H9 (cell line): ENCODE data around the gene ZFP57. TPM values are rescaled to one million over a fixed set of nuclear protein-coding genes. Genes with fewer than 3 reads are reported as not detected.

Experiments
- DNase-seq: peaks from one replicate; pipeline ENCODE4 v3.0.0-alpha.2; 2017
- H2AFZ ChIP-seq: one replicate; pipeline ENCODE4 v1.6.1; 2013; ENCODE audit warnings: mild to moderate bottlenecking, low read length, control low read depth, moderate library complexity
- H2AK5ac ChIP-seq: 2 replicates; pipeline ENCODE4 v1.6.1; 2013; ENCODE audit warnings: low read length, control low read depth, mixed read lengths; ENCODE audit not compliant: insufficient read length
- H2BK120ac ChIP-seq: one replicate; pipeline ENCODE4 v1.6.1; 2013; ENCODE audit warnings: low read depth, mild to moderate bottlenecking, low read length, control low read depth, inconsistent platforms; ENCODE audit not compliant: poor library complexity, severe bottlenecking
- H2BK12ac ChIP-seq: 2 replicates; pipeline ENCODE4 v1.6.1; 2013; ENCODE audit warnings: low read length, control low read depth, mixed read lengths, low read depth; ENCODE audit not compliant: insufficient read length
- H2BK15ac ChIP-seq: 2 replicates; pipeline ENCODE4 v1.6.1; 2013; ENCODE audit warnings: low read depth, low read length, control low read depth
- H2BK20ac ChIP-seq: one replicate; pipeline ENCODE4 v1.6.1; 2013; ENCODE audit warnings: low read depth, mild to moderate bottlenecking, low read length, control low read depth, inconsistent platforms; ENCODE audit not compliant: poor library complexity, severe bottlenecking
- H2BK5ac ChIP-seq: 2 replicates; pipeline ENCODE4 v1.6.1; 2013; ENCODE audit warnings: low read length, control low read depth, mixed read lengths; ENCODE audit not compliant: insufficient read length
- H3K14ac ChIP-seq: 2 replicates; pipeline ENCODE4 v1.6.1; 2013; ENCODE audit warnings: low read length, control low read depth; ENCODE audit not compliant: insufficient read depth
- H3K18ac ChIP-seq: 2 replicates; pipeline ENCODE4 v1.6.1; 2013; ENCODE audit warnings: low read depth, mild to moderate bottlenecking, mixed read lengths, low read length, control low read depth; ENCODE audit not compliant: insufficient read length
- H3K23ac ChIP-seq: 2 replicates; pipeline ENCODE4 v1.6.1; 2013; ENCODE audit warnings: low read length, control low read depth, mixed read lengths, low read depth; ENCODE audit not compliant: insufficient read length
- H3K23me2 ChIP-seq: 2 replicates; pipeline ENCODE4 v1.6.1; 2013; ENCODE audit warnings: low read depth, mild to moderate bottlenecking, mixed read lengths, low read length, control low read depth; ENCODE audit not compliant: insufficient read length, poor library complexity, severe bottlenecking
- H3K27ac ChIP-seq: 2 replicates; pipeline ENCODE4 v1.5.1; 2013; ENCODE audit warnings: low read length, control low read depth, mixed read lengths, low read depth; ENCODE audit not compliant: insufficient read length
- H3K27me3 ChIP-seq: 2 replicates; pipeline ENCODE4 v1.6.1; 2013; ENCODE audit warnings: low read length, control low read depth, inconsistent platforms; ENCODE audit not compliant: insufficient read depth
- H3K4ac ChIP-seq: 2 replicates; pipeline ENCODE4 v1.6.1; 2013; ENCODE audit warnings: low read depth, mild to moderate bottlenecking, control low read depth, inconsistent platforms, low read length, moderate library complexity
- H3K4me1 ChIP-seq: 2 replicates; pipeline ENCODE4 v1.6.1; 2013; ENCODE audit warnings: low read length, control low read depth, inconsistent platforms; ENCODE audit not compliant: insufficient read depth
- H3K4me2 ChIP-seq: 2 replicates; pipeline ENCODE4 v1.6.1; 2013; ENCODE audit warnings: low read length, control low read depth, mixed read lengths; ENCODE audit not compliant: insufficient read length, insufficient read depth
- H3K56ac ChIP-seq: 2 replicates; pipeline ENCODE4 v1.6.1; 2013; ENCODE audit warnings: low read depth, mild to moderate bottlenecking, mixed read lengths, low read length, control low read depth; ENCODE audit not compliant: insufficient read length
- H3K79me1 ChIP-seq: 2 replicates; pipeline ENCODE4 v1.6.1; 2013; ENCODE audit warnings: low read depth, mild to moderate bottlenecking, moderate library complexity, low read length, control low read depth, inconsistent platforms; ENCODE audit not compliant: insufficient read depth, poor library complexity, severe bottlenecking
- H3K79me2 ChIP-seq: 2 replicates; pipeline ENCODE4 v1.6.1; 2013; ENCODE audit warnings: low read length, control low read depth, inconsistent platforms; ENCODE audit not compliant: insufficient read depth
- H3K9ac ChIP-seq: 2 replicates; pipeline ENCODE4 v1.6.1; 2013; ENCODE audit warnings: low read length, control low read depth, mixed read lengths; ENCODE audit not compliant: insufficient read length; ENCODE audit errors: extremely low read depth
- H3K9me3 ChIP-seq: one replicate; pipeline ENCODE4 v1.6.1; 2013; ENCODE audit warnings: low read depth, low read length, inconsistent platforms; ENCODE audit not compliant: control insufficient read depth
- H3T11ph ChIP-seq: one replicate; pipeline ENCODE4 v1.6.1; 2013; ENCODE audit warnings: mild to moderate bottlenecking, low read length, control low read depth, inconsistent platforms
- H4K20me1 ChIP-seq: one replicate; pipeline ENCODE4 v1.6.1; 2013; ENCODE audit not compliant: control insufficient read depth, insufficient read length, insufficient read depth
- H4K5ac ChIP-seq: 2 replicates; pipeline ENCODE4 v1.6.1; 2013; ENCODE audit warnings: low read depth, mild to moderate bottlenecking, mixed read lengths, low read length, control low read depth; ENCODE audit not compliant: insufficient read length
- H4K8ac ChIP-seq: replicated peaks from 2 replicates; pipeline ENCODE4 v1.6.1; 2013; ENCODE audit warnings: low read length, control low read depth, mixed read lengths, low read depth; ENCODE audit not compliant: insufficient read length
- H4K91ac ChIP-seq: 2 replicates; pipeline ENCODE4 v1.6.1; 2013; ENCODE audit warnings: low read depth, mild to moderate bottlenecking, moderate library complexity, mixed read lengths, low read length, control low read depth; ENCODE audit not compliant: insufficient read length
- H3K27ac Mint-ChIP-seq, 3 experiments: 2 replicates in 2 of 3; 3 replicates in 1 of 3; pipeline ENCODE4 v1.8.0; 2020 to 2021; ENCODE audit warnings: mixed read lengths in 3 of 3, mild to moderate bottlenecking in 1 of 3, moderate library complexity in 1 of 3
- H3K27me3 Mint-ChIP-seq: 2 replicates; pipeline ENCODE4 v1.8.0; 2021; ENCODE audit warnings: low read depth, mild to moderate bottlenecking, moderate library complexity, mixed read lengths
- H3K36me3 Mint-ChIP-seq, 3 experiments: 2 replicates in 2 of 3; 3 replicates in 1 of 3; pipeline ENCODE4 v1.8.0; 2020 to 2021; ENCODE audit warnings: low read depth in 3 of 3, mixed read lengths in 3 of 3; ENCODE audit not compliant: insufficient read depth in 1 of 3
- H3K4me1 Mint-ChIP-seq, 2 experiments: 2 replicates each; pipeline ENCODE4 v1.8.0; 2020; ENCODE audit warnings: mixed read lengths in 2 of 2
- H3K4me3 Mint-ChIP-seq, 2 experiments: 2 replicates in 1 of 2; 3 replicates in 1 of 2; pipeline ENCODE4 v1.8.0; 2020 to 2021; ENCODE audit warnings: mild to moderate bottlenecking in 2 of 2, mixed read lengths in 2 of 2, moderate library complexity in 1 of 2
- H3K9me3 Mint-ChIP-seq, 2 experiments: 2 replicates in 1 of 2; 3 replicates in 1 of 2; pipeline ENCODE4 v1.8.0; 2020; ENCODE audit warnings: mild to moderate bottlenecking in 2 of 2, mixed read lengths in 2 of 2, moderate library complexity in 1 of 2
- WGBS: extraction: QIAGEN DNeasy Blood & Tissue Kit; methylation state at CpG from one replicate; pipeline ENCODE4 v1.1.7; 2013; ENCODE audit warnings: missing lambda C conversion rate, low lambda C conversion rate, mixed read lengths; ENCODE audit not compliant: insufficient read length; ENCODE audit errors: extremely low coverage; 5-methylcytosine and 5-hydroxymethylcytosine counted together
- total RNA-seq: library from RNA; stranded (reverse); gene quantifications from 2 replicates; pipeline ENCODE4 v1.2.1, GENCODE V29; 2021
- TF ChIP-seq, protein P1 (sequence below): fragments of 200-600 bp; sonication (generic); conservative IDR thresholded peaks from 3 replicates; pipeline ENCODE4 v1.8.0; 2021; ENCODE audit warnings: antibody characterized with exemption, mild to moderate bottlenecking

ZFP57 gene
- total RNA-seq, 1 experiment from 2014 or later = 1.7 TPM

DNA sequence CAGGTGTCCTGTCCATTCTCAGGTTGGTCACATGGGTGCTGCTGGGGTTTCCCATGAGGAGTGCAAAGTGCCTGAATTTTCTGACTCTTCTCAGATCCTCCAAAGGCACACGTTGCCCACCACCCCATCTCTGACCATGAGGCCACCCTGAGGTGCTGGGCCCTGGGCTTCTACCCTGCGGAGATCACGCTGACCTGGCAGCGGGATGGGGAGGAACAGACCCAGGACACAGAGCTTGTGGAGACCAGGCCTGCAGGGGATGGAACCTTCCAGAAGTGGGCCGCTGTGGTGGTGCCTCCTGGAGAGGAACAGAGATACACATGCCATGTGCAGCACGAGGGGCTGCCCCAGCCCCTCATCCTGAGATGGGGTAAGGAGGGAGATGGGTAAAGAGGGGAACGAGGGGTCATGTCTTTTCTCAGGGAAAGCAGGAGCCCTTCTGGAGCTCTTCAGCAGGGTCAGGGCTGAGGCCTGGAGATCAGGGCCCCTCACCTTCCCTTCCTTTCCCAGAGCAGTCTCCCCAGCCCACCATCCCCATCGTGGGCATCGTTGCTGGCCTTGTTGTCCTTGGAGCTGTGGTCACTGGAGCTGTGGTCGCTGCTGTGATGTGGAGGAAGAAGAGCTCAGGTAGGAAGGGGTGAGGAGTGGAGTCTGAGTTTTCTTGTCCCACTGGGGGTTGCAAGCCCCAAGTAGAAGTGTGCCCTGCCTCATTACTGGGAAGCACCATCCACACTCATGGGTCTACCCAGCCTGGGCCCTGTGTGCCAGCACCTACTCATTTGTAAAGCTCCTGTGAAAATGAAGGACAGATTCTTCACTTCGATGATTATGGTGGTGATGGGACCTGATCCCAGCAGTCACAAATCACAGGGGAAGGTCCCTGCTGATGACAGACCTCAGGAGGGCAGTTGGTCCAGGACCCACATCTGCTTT lies 44.3 kb upstream of the ZFP57 start:
- H4K8ac ChIP-seq = no peak overlapping the region
- Mint-ChIP-seq H3K27ac (no peak overlapping the region), H3K9me3 (no peaks in the 10 kb centered on the region), H3K4me3 (peak overlapping the region in 1 of 2 experiments; percentile 86; a peak in 2 of 5 replicates), H3K4me1 (peaks cover 6 to 10% of the 10 kb centered on the region in 2 experiments), H3K27me3 (peaks cover 58% of the 10 kb centered on the region), H3K36me3 (peaks cover 0 to 3% (median 2%) of the 10 kb centered on the region in 3 experiments; a peak in 3 of 7 replicates)
- no peaks in the 10 kb centered on the region for H3K79me1 ChIP-seq
- no peak overlapping the region for H2BK15ac ChIP-seq
- peaks cover 4% of the 10 kb centered on the region for H3K23me2 ChIP-seq
- H3K9ac ChIP-seq = no peak overlapping the region
- H3K27me3 ChIP-seq = peaks cover 9% of the 10 kb centered on the region; the same call in 1 of the 2 replicates
- H3K9me3 ChIP-seq = no peaks in the 10 kb centered on the region
- no peak for DNase-seq
- H2BK12ac ChIP-seq = no peak overlapping the region
- no CpG with 5 or more reads among the region's 11 CpGs for WGBS
- no peak overlapping the region for H3K56ac ChIP-seq
- TF ChIP-seq, protein P1, sequence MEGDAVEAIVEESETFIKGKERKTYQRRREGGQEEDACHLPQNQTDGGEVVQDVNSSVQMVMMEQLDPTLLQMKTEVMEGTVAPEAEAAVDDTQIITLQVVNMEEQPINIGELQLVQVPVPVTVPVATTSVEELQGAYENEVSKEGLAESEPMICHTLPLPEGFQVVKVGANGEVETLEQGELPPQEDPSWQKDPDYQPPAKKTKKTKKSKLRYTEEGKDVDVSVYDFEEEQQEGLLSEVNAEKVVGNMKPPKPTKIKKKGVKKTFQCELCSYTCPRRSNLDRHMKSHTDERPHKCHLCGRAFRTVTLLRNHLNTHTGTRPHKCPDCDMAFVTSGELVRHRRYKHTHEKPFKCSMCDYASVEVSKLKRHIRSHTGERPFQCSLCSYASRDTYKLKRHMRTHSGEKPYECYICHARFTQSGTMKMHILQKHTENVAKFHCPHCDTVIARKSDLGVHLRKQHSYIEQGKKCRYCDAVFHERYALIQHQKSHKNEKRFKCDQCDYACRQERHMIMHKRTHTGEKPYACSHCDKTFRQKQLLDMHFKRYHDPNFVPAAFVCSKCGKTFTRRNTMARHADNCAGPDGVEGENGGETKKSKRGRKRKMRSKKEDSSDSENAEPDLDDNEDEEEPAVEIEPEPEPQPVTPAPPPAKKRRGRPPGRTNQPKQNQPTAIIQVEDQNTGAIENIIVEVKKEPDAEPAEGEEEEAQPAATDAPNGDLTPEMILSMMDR = no peak
- no peak overlapping the region for H2BK120ac ChIP-seq
- no peak overlapping the region; the same call in 1 of the 2 replicates for H3K14ac ChIP-seq
- no peak overlapping the region for H3K4me2 ChIP-seq
- H3K79me2 ChIP-seq = no peaks in the 10 kb centered on the region
- H3T11ph ChIP-seq = no peak overlapping the region
- no peaks in the 10 kb centered on the region for H4K20me1 ChIP-seq
- no peak overlapping the region for H3K27ac ChIP-seq
- H2BK20ac ChIP-seq = no peak overlapping the region
- H3K23ac ChIP-seq = no peak overlapping the region
- no peak overlapping the region for H3K4ac ChIP-seq
- H2AFZ ChIP-seq = no peak overlapping the region
- H4K5ac ChIP-seq = no peak overlapping the region
- no peak overlapping the region for H2AK5ac ChIP-seq
- no peaks in the 10 kb centered on the region; the same call in 1 of the 2 replicates for H3K4me1 ChIP-seq
- no peak overlapping the region for H4K91ac ChIP-seq
- H2BK5ac ChIP-seq = no peak overlapping the region
- no peak overlapping the region for H3K18ac ChIP-seq
